DMS 273 treated with DMSO at 0.1 percent for 48 hours (cell line): ENCODE results near the gene DGKE.

Experiments used
- DNase-seq: peaks from one replicate; lab custom pipeline; 2025; lab: John Stamatoyannopoulos, UW

DGKE gene

GRCh38 chr17:56891751-56892150 lies 57.8 kb downstream of the DGKE start:
- DNase-seq = no peak

- no peak for DNase-seq
Measured at GRCh38 chr17:56892333-56892732, 58.4 kb downstream of the DGKE start.

DNA sequence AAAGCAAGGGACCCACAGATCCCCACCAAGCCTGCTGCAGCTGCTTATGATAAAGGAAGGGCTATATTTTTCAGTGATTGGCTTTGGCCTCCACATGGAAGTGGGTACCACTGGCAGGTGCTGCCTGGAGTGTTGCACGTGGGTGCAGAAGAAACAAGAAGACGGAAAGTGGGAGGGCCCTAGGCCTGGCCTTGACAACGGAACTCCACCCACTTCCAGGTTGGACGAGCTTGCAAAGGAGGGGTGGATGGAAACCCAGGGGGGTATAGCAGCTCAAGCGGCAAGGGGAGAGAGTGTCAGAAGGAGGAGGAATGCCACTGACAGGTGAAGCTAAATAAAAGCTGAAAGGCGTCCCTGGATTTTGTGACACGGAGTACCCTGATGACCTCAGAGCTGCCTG lies 59.6 kb downstream of the DGKE start:
- no peak for DNase-seq

- DNase-seq = no peak
Measured at GRCh38 chr17:56894859-56895455, 61.0 kb downstream of the DGKE start.

- DNase-seq = no peak
Measured at GRCh38 chr17:56896217-56896967, 62.4 kb downstream of the DGKE start.

- no peak for DNase-seq
Measured at GRCh38 chr17:56896968-56897359, 63.0 kb downstream of the DGKE start.

DNA sequence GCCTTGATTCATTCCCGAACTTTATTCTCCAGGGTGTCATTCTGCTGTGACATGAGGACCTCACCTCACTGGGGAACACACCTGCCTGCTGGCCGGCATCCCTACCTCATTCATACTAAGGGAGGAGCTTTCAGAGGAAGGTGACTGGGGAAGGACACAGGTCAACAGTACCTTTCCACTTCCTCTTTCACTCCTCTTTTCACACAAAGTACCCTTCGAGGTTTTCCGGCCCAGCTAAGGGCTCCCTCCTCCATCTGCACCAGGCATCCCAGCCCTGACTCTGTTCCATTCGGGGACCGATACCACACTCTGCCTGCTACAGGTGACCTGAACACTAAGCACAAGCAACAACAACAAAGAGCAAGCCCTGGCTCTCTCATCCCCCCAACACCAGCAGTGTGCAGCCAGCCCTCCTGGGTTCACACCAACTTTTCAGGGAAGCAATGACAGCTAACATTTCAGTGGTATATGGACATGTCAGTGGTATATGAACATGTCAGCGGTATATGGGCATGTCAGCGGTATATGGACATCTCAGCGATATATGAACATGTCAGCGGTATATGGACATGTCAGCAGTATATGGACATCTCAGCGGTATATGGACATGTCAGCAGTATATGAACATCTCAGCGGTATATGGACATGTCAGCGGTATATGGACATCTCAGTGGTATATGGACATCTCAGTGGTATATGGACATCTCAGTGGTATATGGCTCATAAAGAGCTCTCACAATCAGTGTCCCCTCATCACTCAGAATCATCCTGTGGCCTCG lies 63.9 kb downstream of the DGKE start:
- DNase-seq = no peak

GRCh38 chr17:56898874-56899273 lies 64.9 kb downstream of the DGKE start:
- DNase-seq = no peak

- no peak for DNase-seq
Measured at GRCh38 chr17:56899403-56899802, 65.5 kb downstream of the DGKE start.

GRCh38 chr17:56902348-56902747 lies 68.4 kb downstream of the DGKE start:
- no peak for DNase-seq

GRCh38 chr17:56903560-56903959 lies 69.6 kb downstream of the DGKE start:
- DNase-seq = no peak

DNA sequence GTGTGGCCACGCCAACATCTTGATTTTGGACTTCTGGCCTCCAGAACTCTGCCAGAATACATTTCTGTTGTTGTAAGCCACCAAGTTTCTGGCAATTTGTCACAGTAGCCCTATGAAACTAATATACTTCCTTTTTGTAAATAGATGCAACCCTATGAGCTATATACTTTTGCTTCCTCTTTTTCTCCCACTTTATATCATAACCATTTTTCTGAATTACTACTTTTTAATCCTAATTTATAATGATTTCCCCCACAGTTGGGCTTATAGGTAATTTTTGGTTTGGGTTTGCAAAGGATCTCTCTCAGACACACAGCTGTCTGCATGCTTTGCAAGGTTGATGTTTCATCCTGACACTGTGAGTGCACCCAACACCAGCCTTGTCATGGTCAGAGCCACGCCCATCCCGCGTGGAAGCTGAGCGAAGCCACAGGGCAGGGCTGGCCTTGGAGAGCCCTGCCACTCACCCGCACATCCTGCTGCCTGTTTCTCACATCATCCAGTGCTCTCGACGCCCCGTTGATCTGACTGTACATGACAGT lies 74.1 kb downstream of the DGKE start:
- no peak for DNase-seq

DNA sequence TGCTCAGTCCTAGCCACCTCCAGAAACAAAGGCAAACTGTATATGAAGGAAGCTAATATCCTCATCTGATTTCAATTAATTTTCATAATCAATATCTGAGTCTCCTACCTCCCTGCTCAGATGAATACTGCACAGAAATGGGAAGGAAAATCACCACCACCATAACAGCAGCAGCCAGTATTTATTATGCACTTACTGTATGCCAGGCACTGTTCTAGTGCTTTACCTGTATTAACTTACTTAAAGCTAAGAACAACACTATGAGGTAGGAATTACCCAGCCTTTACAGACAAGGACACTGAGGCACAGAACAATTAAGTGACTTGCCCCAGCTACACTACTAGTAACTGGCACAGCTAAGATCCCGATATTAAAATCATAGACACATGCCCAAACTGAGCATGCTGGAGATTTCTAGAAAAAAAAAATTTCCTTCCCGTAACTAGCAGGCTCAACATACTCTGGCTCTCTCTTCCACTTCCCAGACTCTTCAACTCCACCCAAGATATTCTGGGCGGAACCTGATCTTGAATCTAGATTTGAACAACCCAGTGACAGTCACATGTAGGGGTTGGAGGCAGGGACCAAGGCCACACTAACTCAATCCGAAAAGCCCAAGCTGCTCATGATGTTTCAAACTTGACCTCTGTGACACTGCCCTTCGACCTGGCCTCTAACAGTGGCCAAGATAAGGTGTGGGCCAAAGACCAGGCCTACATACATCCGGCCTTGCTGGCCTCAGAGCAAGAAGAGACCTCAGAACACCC lies 76.0 kb downstream of the DGKE start:
- DNase-seq = no peak

- DNase-seq = no peak
Measured at GRCh38 chr17:56910509-56911235, 76.7 kb downstream of the DGKE start.

GRCh38 chr17:56912105-56912999 lies 78.4 kb downstream of the DGKE start:
- DNase-seq = no peak

DNA sequence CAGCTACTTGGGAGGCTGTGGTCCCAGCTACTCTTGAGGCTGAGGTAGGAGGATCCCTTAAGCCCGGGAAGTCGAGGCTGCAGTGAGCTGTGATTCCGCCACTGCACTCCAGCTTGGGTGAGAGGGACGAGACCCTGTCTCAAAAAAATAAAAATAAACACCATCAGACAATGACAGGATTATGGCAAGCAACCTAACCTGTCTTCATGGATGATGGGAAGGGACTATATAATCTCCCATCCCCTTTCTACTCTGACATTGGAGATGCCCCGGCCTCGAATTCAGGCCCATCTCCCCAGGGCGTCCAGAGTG lies 79.0 kb downstream of the DGKE start:
- DNase-seq = no peak

GRCh38 chr17:56913353-56913866 lies 79.5 kb downstream of the DGKE start:
- no peak for DNase-seq

DNA sequence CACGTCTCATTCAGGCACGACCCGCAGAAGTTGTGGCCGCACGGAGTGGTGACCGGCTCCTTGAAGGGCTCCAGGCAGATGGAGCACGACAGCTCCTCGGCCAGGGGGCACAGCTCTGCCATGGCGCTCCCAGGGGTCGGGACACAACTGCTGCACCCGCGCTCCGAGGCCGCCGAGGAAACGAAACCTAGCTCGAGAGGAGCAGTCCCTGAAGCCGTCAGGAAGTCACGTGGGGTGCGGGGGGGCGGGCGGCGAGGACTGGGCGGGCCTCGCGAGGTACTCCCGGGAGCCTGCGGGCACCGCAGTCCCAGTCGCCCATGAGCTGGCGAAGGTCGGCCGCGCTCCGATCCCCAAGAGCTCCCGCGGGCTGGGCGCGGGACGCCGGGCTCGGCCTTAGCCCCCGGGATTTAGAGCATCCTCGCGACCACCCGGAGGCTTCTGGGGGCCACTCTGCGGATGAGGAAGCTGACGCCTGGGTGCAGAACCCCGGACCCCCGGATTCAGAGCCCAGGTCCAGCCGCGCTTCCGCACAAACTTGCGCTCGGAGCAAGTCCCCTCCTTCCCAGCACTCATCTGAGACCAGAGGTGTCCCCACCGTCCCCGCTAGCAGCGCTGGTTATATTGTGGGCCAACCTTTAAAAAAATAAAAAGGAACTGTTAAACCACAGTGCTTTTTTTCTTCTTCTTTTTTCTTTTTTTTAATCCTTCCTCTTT lies 80.1 kb downstream of the DGKE start, which contains the start of gene TRIM25:
Gene TRIM25, minus strand, starts transcription at position 183 of the 714 bp plus-strand sequence. Its CDS starts 61 bp downstream, at position 122.
- peak; percentile 50 for DNase-seq

DNA sequence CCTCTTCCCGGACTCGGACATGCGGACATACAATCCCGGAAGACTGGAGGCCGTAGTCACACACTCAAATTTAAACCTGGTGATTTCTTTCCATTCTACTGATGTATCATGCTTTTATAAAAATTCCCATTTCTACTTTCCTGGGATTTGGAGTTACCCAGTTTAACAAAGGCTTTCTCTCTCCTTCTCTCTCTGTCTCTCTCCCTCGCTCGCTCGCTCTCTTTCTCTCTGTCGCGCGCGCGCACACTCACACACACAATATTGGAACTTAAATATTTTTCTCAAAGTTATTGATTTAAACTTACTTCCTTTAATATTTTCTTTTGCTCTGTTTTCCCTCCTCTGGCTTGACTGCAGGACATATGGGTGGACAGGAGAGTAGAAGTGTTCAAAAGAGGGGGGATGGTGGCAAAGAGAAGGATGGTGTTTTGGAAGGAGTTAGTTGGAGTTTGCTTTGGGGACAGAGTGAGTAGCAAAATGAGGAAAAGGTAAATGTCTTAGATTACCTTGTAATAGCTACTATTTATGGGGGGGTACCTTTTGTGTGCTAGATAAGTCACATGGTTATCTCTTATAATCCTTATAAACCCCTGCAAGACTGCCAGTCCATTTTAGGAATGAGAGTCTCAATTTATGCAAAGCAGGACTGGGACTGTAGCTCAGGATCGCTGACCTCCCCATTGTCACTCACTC lies 80.8 kb downstream of the DGKE start:
- DNase-seq = no peak
